22Rv1 (cell line): ENCODE results near the gene SEC23IP.

ENCODE experiments used
- ZFX ChIP-seq: fragments of 450-650 bp; IDR thresholded peaks from 2 replicates; pipeline ENCODE4 v1.6.1; 2017; ENCODE audit warnings: antibody characterized with exemption, borderline replicate concordance
- TF ChIP-seq, protein P1 (sequence below): fragments of 450-650 bp; IDR thresholded peaks from 2 replicates; pipeline ENCODE4 v1.5.1; 2017; ENCODE audit warnings: mild to moderate bottlenecking

DNA sequence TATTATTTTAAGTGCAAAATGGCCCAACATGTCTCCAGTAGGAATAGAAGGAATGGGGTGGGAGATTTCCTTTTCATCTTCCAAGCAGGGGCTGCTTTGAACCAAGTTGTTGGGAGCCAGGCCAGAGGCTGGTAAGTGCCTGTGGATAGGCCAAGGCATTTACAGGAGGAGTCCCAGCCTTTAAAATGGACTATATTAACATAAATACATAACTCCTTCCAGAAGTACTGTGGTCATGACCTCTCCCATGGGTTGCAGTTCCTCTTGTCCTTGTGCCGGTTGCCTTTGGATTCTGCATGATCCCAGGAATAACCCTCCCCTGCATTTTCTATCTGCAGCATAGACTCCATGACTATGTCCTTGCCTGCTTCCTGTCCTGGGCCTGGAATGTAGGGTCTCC, 95.8 kb downstream of the SEC23IP start:
- TF ChIP-seq ZFX, result no peak
- TF ChIP-seq, protein P1, sequence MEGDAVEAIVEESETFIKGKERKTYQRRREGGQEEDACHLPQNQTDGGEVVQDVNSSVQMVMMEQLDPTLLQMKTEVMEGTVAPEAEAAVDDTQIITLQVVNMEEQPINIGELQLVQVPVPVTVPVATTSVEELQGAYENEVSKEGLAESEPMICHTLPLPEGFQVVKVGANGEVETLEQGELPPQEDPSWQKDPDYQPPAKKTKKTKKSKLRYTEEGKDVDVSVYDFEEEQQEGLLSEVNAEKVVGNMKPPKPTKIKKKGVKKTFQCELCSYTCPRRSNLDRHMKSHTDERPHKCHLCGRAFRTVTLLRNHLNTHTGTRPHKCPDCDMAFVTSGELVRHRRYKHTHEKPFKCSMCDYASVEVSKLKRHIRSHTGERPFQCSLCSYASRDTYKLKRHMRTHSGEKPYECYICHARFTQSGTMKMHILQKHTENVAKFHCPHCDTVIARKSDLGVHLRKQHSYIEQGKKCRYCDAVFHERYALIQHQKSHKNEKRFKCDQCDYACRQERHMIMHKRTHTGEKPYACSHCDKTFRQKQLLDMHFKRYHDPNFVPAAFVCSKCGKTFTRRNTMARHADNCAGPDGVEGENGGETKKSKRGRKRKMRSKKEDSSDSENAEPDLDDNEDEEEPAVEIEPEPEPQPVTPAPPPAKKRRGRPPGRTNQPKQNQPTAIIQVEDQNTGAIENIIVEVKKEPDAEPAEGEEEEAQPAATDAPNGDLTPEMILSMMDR, result no peak
